ENCODE data around the gene SCML2.
"Not testable (repeated sequence)": the region's sequence is repeated elsewhere in the genome, so short reads cannot be mapped to it uniquely, and the experiment has no call there.

The SCML2 gene

GRCh38 chrX:18354369-18355223 lies at the start of gene SCML2:
TSS of gene SCML2 (minus strand) at chrX:18354688. CDS start at chrX:18334071, 20,617 bp downstream.
- peak; percentile 30 for DNase-seq

GRCh38 chrX:18401848-18402213 lies 47.3 kb upstream of the SCML2 start:
- DNase-seq, result no peak

GRCh38 chrX:18394477-18394876 lies 40.0 kb upstream of the SCML2 start:
- no peak for DNase-seq

GRCh38 chrX:18390941-18391538 lies 36.6 kb upstream of the SCML2 start:
- DNase-seq, result peak; percentile 24

GRCh38 chrX:18389966-18390365 lies 35.5 kb upstream of the SCML2 start:
- no peak for DNase-seq

- DNase-seq, result peak; percentile 5
Measured at GRCh38 chrX:18377796-18378195, 23.3 kb upstream of the SCML2 start.

GRCh38 chrX:18375131-18375805 lies 20.8 kb upstream of the SCML2 start:
- DNase-seq, result not testable (repeated sequence)

- DNase-seq, result not testable (repeated sequence)
Measured at GRCh38 chrX:18369096-18369495, 14.6 kb upstream of the SCML2 start.

- DNase-seq, result no peak
Measured at GRCh38 chrX:18368402-18368801, 13.9 kb upstream of the SCML2 start.

- DNase-seq, result no peak
Measured at GRCh38 chrX:18360867-18361266, 6.4 kb upstream of the SCML2 start.

GRCh38 chrX:18353931-18354368 lies 538 bp downstream of the SCML2 start:
- DNase-seq, result peak; percentile 6

GRCh38 chrX:18351784-18352183 lies 2.7 kb downstream of the SCML2 start:
- no peak for DNase-seq

GRCh38 chrX:18348047-18348446 lies 6.4 kb downstream of the SCML2 start:
- DNase-seq, result no peak

GRCh38 chrX:18309401-18309800 lies 45.1 kb downstream of the SCML2 start:
- DNase-seq, result no peak

GRCh38 chrX:18297251-18297650 lies 57.2 kb downstream of the SCML2 start:
- DNase-seq, result no peak

GRCh38 chrX:18294893-18295292 lies 59.6 kb downstream of the SCML2 start:
- no peak for DNase-seq

- DNase-seq, result peak; percentile 0
Measured at GRCh38 chrX:18291006-18291545, 63.4 kb downstream of the SCML2 start.

GRCh38 chrX:18290200-18290599 lies 64.3 kb downstream of the SCML2 start:
- peak; percentile 32 for DNase-seq

GRCh38 chrX:18288716-18289115 lies 65.8 kb downstream of the SCML2 start:
- no peak for DNase-seq

- no peak for DNase-seq
Measured at GRCh38 chrX:18286322-18286831, 68.1 kb downstream of the SCML2 start.

- peak; percentile 7 for DNase-seq
Measured at GRCh38 chrX:18278449-18278848, 76.0 kb downstream of the SCML2 start.

GRCh38 chrX:18272222-18272621 lies 82.3 kb downstream of the SCML2 start:
- DNase-seq, result no peak

GRCh38 chrX:18271725-18272124 lies 82.8 kb downstream of the SCML2 start:
- no peak for DNase-seq
